AG09309 (cell line): ENCODE results near the gene RAPGEF4.

Source experiments
- DNase-seq: peaks from one replicate; pipeline ENCODE4 v3.0.0-alpha.2; 2010; ENCODE audit warnings: low read depth
- H3K4me3 ChIP-seq: 2 replicates; pipeline ENCODE4 v1.5.1; 2011; ENCODE audit warnings: mild to moderate bottlenecking, low read depth, low read length, moderate library complexity; ENCODE audit not compliant: control insufficient read depth
- CTCF ChIP-seq: IDR thresholded peaks from 2 replicates; pipeline ENCODE4 v1.5.1; 2011; ENCODE audit warnings: mild to moderate bottlenecking, low read depth, low read length, inconsistent platforms; ENCODE audit not compliant: insufficient read depth, control insufficient read depth; ENCODE audit errors: missing control alignments

The RAPGEF4 gene

GRCh38 chr2:173086518-173087213, 351.0 kb downstream of the RAPGEF4 start:
- H3K4me3 ChIP-seq, result no peak overlapping the region
- no peak for DNase-seq
- TF ChIP-seq CTCF, result no peak

- H3K4me3 ChIP-seq, result no peak overlapping the region
- no peak for DNase-seq
- TF ChIP-seq CTCF, result no peak
Measured at GRCh38 chr2:173087214-173087581, 351.6 kb downstream of the RAPGEF4 start.

- TF ChIP-seq CTCF, result no peak
- no peak overlapping the region for H3K4me3 ChIP-seq
- DNase-seq, result no peak
Measured at GRCh38 chr2:173087793-173088496, 352.3 kb downstream of the RAPGEF4 start.

- TF ChIP-seq CTCF, result no peak
- no peak for DNase-seq
- no peak overlapping the region for H3K4me3 ChIP-seq
Measured at GRCh38 chr2:173090276-173090877, 354.7 kb downstream of the RAPGEF4 start.

- DNase-seq, result no peak
- TF ChIP-seq CTCF, result peak; percentile 35
- H3K4me3 ChIP-seq, result no peak overlapping the region
Measured at GRCh38 chr2:173090973-173091660, 355.5 kb downstream of the RAPGEF4 start.

- no peak for TF ChIP-seq CTCF
- H3K4me3 ChIP-seq, result no peak overlapping the region
- DNase-seq, result no peak
Measured at GRCh38 chr2:173091910-173092309, 356.3 kb downstream of the RAPGEF4 start.
